Tibial nerve (tissue), 4 donors: ENCODE results near the gene TTC7B. TPM values are rescaled to one million over a fixed set of nuclear protein-coding genes. Genes with fewer than 3 reads are reported as not detected.

Experiments used
- DNase-seq, 2 donors: peaks; one replicate each; pipeline ENCODE4 v3.0.0-alpha.2; 2019; ENCODE audit warnings: low spot score in 2 of 2
- H3K27ac ChIP-seq, 4 donors: fragments of 200-600 bp; sonication (generic) in 3 of 4; one replicate each; pipeline ENCODE4 v1.5.1; 2017 to 2019; ENCODE audit warnings: mild to moderate bottlenecking in 1 of 4
- H3K27me3 ChIP-seq, 2 donors: fragments of 200-600 bp; sonication (generic) in 1 of 2; one replicate each; pipeline versions ENCODE4 v1.5.1 to v1.6.0; 2017 to 2019
- H3K36me3 ChIP-seq, 3 donors: fragments of 200-600 bp; sonication (generic); one replicate each; pipeline ENCODE4 v1.5.1; 2018 to 2019
- H3K4me1 ChIP-seq, 4 donors: fragments of 200-600 bp; sonication (generic) in 3 of 4; one replicate each; pipeline ENCODE4 v1.5.1; 2017 to 2019
- H3K4me3 ChIP-seq, 4 donors: fragments of 200-600 bp; sonication (generic) in 3 of 4; one replicate each; pipeline ENCODE4 v1.5.1; 2017 to 2019; ENCODE audit warnings: mild to moderate bottlenecking in 1 of 4, moderate library complexity in 1 of 4
- H3K9me3 ChIP-seq, 4 donors: fragments of 200-600 bp; sonication (generic) in 3 of 4; one replicate each; pipeline ENCODE4 v1.5.1; 2017 to 2019
- EP300 ChIP-seq, 2 donors: sonication (generic); formaldehyde crosslinking; IDR thresholded peaks; one replicate each; pipeline ENCODE4 v1.6.1; 2017; ENCODE audit warnings: antibody characterized with exemption in 2 of 2, mild to moderate bottlenecking in 1 of 2
- POLR2A ChIP-seq, 2 donors: fragments of 450-650 bp; IDR thresholded peaks; one replicate each; pipeline ENCODE4 v1.6.1; 2017; ENCODE audit warnings: antibody characterized with exemption in 2 of 2, mild to moderate bottlenecking in 2 of 2, moderate library complexity in 2 of 2
- WGBS, 2 donors: methylation state at CpG; one replicate each; pipeline ENCODE4 v1.1.5; 2018; 5-methylcytosine and 5-hydroxymethylcytosine counted together
- total RNA-seq, 4 donors: library from RNA; depleted of rRNA; stranded (reverse); fragments of >200 nt; gene quantifications; one replicate each; pipeline ENCODE4 v1.1.0, GENCODE V29; 2016
- TF ChIP-seq, protein P1 (sequence below), 5 experiments: fragments of 200-600 bp in 3 of 5; fragments of 450-650 bp in 2 of 5; sonication (generic) in 3 of 5; IDR thresholded peaks; one replicate each; pipeline ENCODE4 v1.5.1; 2016 to 2019; ENCODE audit warnings: antibody characterized with exemption in 5 of 5, mild to moderate bottlenecking in 3 of 5, moderate library complexity in 2 of 5

TTC7B gene
- total RNA-seq, 4 donors from 2014 or later = 25.9 to 44.1 (median 34.4) TPM

GRCh38 chr14:90587918-90588317 lies 228.3 kb downstream of the TTC7B start:
- no peak overlapping the region for H3K27ac ChIP-seq
- 82 to 88% methylated on average over 10 of the region's 10 CpGs for WGBS, 2 donors
- TF ChIP-seq, protein P1, sequence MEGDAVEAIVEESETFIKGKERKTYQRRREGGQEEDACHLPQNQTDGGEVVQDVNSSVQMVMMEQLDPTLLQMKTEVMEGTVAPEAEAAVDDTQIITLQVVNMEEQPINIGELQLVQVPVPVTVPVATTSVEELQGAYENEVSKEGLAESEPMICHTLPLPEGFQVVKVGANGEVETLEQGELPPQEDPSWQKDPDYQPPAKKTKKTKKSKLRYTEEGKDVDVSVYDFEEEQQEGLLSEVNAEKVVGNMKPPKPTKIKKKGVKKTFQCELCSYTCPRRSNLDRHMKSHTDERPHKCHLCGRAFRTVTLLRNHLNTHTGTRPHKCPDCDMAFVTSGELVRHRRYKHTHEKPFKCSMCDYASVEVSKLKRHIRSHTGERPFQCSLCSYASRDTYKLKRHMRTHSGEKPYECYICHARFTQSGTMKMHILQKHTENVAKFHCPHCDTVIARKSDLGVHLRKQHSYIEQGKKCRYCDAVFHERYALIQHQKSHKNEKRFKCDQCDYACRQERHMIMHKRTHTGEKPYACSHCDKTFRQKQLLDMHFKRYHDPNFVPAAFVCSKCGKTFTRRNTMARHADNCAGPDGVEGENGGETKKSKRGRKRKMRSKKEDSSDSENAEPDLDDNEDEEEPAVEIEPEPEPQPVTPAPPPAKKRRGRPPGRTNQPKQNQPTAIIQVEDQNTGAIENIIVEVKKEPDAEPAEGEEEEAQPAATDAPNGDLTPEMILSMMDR (IDR thresholded peaks at IDR 0.05) = no peak
- TF ChIP-seq EP300 (IDR thresholded peaks at IDR 0.05) = no peak
- TF ChIP-seq POLR2A (IDR thresholded peaks at IDR 0.05) = no peak
- DNase-seq = no peak
- H3K4me3 ChIP-seq = no peak overlapping the region
- peaks cover 0 to 56% (median 0%) of the 10 kb centered on the region in 3 donors for H3K36me3 ChIP-seq
- no peaks in the 10 kb centered on the region for H3K4me1 ChIP-seq
- H3K9me3 ChIP-seq = no peaks in the 10 kb centered on the region
- no peaks in the 10 kb centered on the region for H3K27me3 ChIP-seq

DNA sequence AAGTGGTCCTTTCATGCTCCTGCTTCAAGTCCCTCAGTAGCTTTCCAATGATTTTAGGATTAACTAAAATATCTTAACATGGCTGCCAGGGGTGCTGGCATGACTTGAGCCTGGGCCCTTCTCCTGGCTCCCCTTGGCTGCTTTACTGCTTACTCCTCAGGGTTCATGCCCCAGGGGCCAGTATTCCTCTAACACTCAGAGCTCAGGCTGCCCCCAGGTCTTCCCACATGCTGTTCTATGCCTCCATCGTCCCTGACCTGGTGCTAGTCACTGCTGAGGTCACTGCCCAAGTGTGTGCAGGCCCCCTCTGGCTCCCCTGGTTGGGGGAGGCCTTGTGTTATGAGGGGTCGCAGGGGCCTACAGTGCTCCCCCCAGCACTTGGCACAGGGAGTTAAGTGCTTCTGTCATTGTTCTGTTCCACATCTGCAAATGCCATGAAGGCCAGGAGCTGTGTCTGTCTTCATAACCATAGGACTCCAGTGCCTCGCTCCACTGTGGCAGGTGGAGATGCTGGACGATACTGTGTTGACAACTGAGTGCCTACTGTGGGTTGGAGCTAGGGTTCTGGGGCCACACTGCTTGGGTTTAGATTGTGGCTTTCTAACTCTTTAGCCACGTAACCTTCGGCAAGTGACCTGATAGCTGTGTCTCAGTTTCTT lies 228.8 kb downstream of the TTC7B start:
- DNase-seq = no peak
- 91 to 93% methylated on average over 6 of the region's 6 CpGs for WGBS, 2 donors

GRCh38 chr14:90585106-90585505 lies 231.1 kb downstream of the TTC7B start:
- no peak for DNase-seq
- no peak overlapping the region for H3K4me3 ChIP-seq
- WGBS, 2 donors = 63 to 81% methylated on average over 8 of the region's 8 CpGs
- no peaks in the 10 kb centered on the region for H3K4me1 ChIP-seq
- H3K27ac ChIP-seq = no peak overlapping the region
- H3K9me3 ChIP-seq = no peaks in the 10 kb centered on the region
- no peak for TF ChIP-seq POLR2A (IDR thresholded peaks at IDR 0.05)
- TF ChIP-seq EP300 (IDR thresholded peaks at IDR 0.05) = no peak
- TF ChIP-seq, protein P1 (IDR thresholded peaks at IDR 0.05) = no peak
- H3K36me3 ChIP-seq = peaks cover 0 to 49% (median 0%) of the 10 kb centered on the region in 3 donors
- no peaks in the 10 kb centered on the region for H3K27me3 ChIP-seq

More for the DNA sequence above, 228.8 kb downstream of the TTC7B start:
- peaks cover 0 to 56% (median 0%) of the 10 kb centered on the region in 3 donors for H3K36me3 ChIP-seq
- no peaks in the 10 kb centered on the region for H3K4me1 ChIP-seq
- H3K27ac ChIP-seq = no peak overlapping the region
- H3K4me3 ChIP-seq = no peak overlapping the region
- no peaks in the 10 kb centered on the region for H3K9me3 ChIP-seq
- no peaks in the 10 kb centered on the region for H3K27me3 ChIP-seq
- no peak for TF ChIP-seq POLR2A (IDR thresholded peaks at IDR 0.05)
- TF ChIP-seq, protein P1 (IDR thresholded peaks at IDR 0.05) = no peak
- TF ChIP-seq EP300 (IDR thresholded peaks at IDR 0.05) = no peak

GRCh38 chr14:90583916-90584605 lies 232.2 kb downstream of the TTC7B start:
- Histone ChIP-seq H3K4me3 (no peak overlapping the region), H3K27ac (no peak overlapping the region), H3K4me1 (no peaks in the 10 kb centered on the region), H3K36me3 (peaks cover 0 to 51% (median 0%) of the 10 kb centered on the region in 3 donors), H3K27me3 (no peaks in the 10 kb centered on the region), H3K9me3 (no peaks in the 10 kb centered on the region)
- 89 to 91% methylated on average over 12 of the region's 12 CpGs for WGBS, 2 donors
- TF ChIP-seq, protein P1 (IDR thresholded peaks at IDR 0.05) = no peak
- TF ChIP-seq POLR2A (IDR thresholded peaks at IDR 0.05) = no peak
- no peak for TF ChIP-seq EP300 (IDR thresholded peaks at IDR 0.05)
- no peak for DNase-seq

DNA sequence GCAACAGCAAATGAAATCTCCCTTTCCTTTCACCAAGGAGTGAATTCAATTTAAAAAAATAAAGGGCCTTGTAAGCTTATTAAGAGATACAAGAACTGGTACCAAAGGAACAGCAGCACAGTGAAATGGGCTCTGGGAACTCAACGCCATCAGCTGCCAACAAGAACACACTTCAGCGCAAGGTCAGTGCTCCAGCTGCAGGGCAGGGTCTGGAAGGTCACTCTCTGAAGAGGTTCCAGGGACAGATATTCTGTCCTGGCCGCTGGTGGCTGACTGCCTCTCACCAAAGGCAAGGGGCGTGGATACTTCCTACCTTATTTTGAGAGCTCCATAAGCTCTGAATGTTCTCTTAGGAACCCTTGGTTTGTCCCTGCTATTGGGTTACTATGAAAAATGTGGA lies 232.8 kb downstream of the TTC7B start:
- 85 to 86% methylated on average over 4 of the region's 4 CpGs for WGBS, 2 donors
- H3K4me1 ChIP-seq = no peaks in the 10 kb centered on the region
- no peaks in the 10 kb centered on the region for H3K27me3 ChIP-seq
- DNase-seq = no peak
- no peak overlapping the region for H3K4me3 ChIP-seq
- H3K9me3 ChIP-seq = no peaks in the 10 kb centered on the region
- peaks cover 0 to 58% (median 0%) of the 10 kb centered on the region in 3 donors for H3K36me3 ChIP-seq
- H3K27ac ChIP-seq = no peak overlapping the region
- TF ChIP-seq, protein P1 (IDR thresholded peaks at IDR 0.05) = no peak
- TF ChIP-seq EP300 (IDR thresholded peaks at IDR 0.05) (no peak), POLR2A (IDR thresholded peaks at IDR 0.05) (no peak)
